ENCODE data around the gene NANOS3. TPM values are rescaled to one million over a fixed set of nuclear protein-coding genes. Genes with fewer than 3 reads are reported as not detected.

The NANOS3 gene
- total RNA-seq, 2 experiments from 2014 or later, result 1.1 to 2.8 TPM

GRCh38 chr19:13888281-13888680 is 11.3 kb downstream of the NANOS3 start:
- ATAC-seq (no peak), DNase-seq (no peak)
- Mint-ChIP-seq H3K27ac (no peak overlapping the region), H3K4me1 (peaks cover 34% of the 10 kb centered on the region), H3K27me3 (peaks cover 11% of the 10 kb centered on the region), H3K9me3 (ENCODE audit: low read depth) (no peaks in the 10 kb centered on the region), H3K36me3 (no peaks in the 10 kb centered on the region), H3K4me3 (no peak overlapping the region)
- CTCF ChIA-PET, result interaction anchor here (1.4 to 11.4 kb wide), 5 partner anchors 9 to 183 kb away, joined by 3 to 153 read pairs (median 8); partner anchors contain the start of gene MISP3

GRCh38 chr19:13890136-13890535 is 13.2 kb downstream of the NANOS3 start:
- CTCF ChIA-PET, result interaction anchor here (2.2 kb wide), 1 partner anchor 13 kb away, joined by 6 read pairs; no protein-coding TSS in a partner anchor
- Mint-ChIP-seq H3K27me3 (peaks cover 3% of the 10 kb centered on the region), H3K4me3 (no peak overlapping the region), H3K27ac (no peak overlapping the region), H3K4me1 (peaks cover 27% of the 10 kb centered on the region), H3K9me3 (ENCODE audit: low read depth) (no peaks in the 10 kb centered on the region), H3K36me3 (no peaks in the 10 kb centered on the region)
- ATAC-seq (no peak), DNase-seq (no peak)

GRCh38 chr19:13892870-13893269 is 15.9 kb downstream of the NANOS3 start:
- Mint-ChIP-seq H3K9me3 (ENCODE audit: low read depth) (no peaks in the 10 kb centered on the region), H3K27ac (no peak overlapping the region), H3K27me3 (peaks cover 2% of the 10 kb centered on the region), H3K36me3 (no peaks in the 10 kb centered on the region), H3K4me3 (no peak overlapping the region), H3K4me1 (peaks cover 3% of the 10 kb centered on the region)
- DNase-seq (no peak), ATAC-seq (no peak)
- CTCF ChIA-PET, result interaction anchor here (0.9 to 1.5 kb wide), 4 partner anchors 10 to 181 kb away, joined by 3 to 4 read pairs (median 3); partner anchors contain the start of gene IL27RA

GRCh38 chr19:13894552-13894951 is 17.6 kb downstream of the NANOS3 start:
- no peak for DNase-seq
- ATAC-seq, result no peak
- Mint-ChIP-seq H3K27ac (no peak overlapping the region), H3K36me3 (no peaks in the 10 kb centered on the region), H3K4me3 (no peak overlapping the region), H3K9me3 (ENCODE audit: low read depth) (no peaks in the 10 kb centered on the region), H3K4me1 (no peaks in the 10 kb centered on the region), H3K27me3 (peaks cover 2% of the 10 kb centered on the region)
- CTCF ChIA-PET, result interaction anchor here (1.3 kb wide), 1 partner anchor 8 kb away, joined by 3 read pairs; no protein-coding TSS in a partner anchor

- H3K9me3 Mint-ChIP-seq (ENCODE audit: low read depth), result no peaks in the 10 kb centered on the region
- no peak for DNase-seq
- no peak overlapping the region for H3K27ac Mint-ChIP-seq
- no peak for ATAC-seq
- peaks cover 2% of the 10 kb centered on the region for H3K27me3 Mint-ChIP-seq
- H3K4me3 Mint-ChIP-seq, result no peak overlapping the region
- CTCF ChIA-PET, result no interaction called here
- H3K4me1 Mint-ChIP-seq, result no peaks in the 10 kb centered on the region
- H3K36me3 Mint-ChIP-seq, result no peaks in the 10 kb centered on the region
Observed at GRCh38 chr19:13896227-13896626, 19.3 kb downstream of the NANOS3 start.

GRCh38 chr19:13899393-13899792 is 22.5 kb downstream of the NANOS3 start:
- Mint-ChIP-seq H3K4me1 (peaks cover 3% of the 10 kb centered on the region), H3K9me3 (ENCODE audit: low read depth) (no peaks in the 10 kb centered on the region), H3K4me3 (no peak overlapping the region), H3K27ac (no peak overlapping the region), H3K27me3 (no peaks in the 10 kb centered on the region), H3K36me3 (no peaks in the 10 kb centered on the region)
- CTCF ChIA-PET, result interaction anchor here (1.0 kb wide), 1 partner anchor 12 kb away, joined by 3 read pairs; no protein-coding TSS in a partner anchor
- ATAC-seq (no peak), DNase-seq (no peak)

GRCh38 chr19:13899912-13900584 is 23.1 kb downstream of the NANOS3 start:
- CTCF ChIA-PET, result interaction anchor here (0.9 to 1.8 kb wide), 4 partner anchors 12 to 174 kb away, joined by 3 to 4 read pairs (median 4); no protein-coding TSS in a partner anchor
- ATAC-seq, result no peak
- Mint-ChIP-seq H3K4me3 (no peak overlapping the region), H3K27ac (peak overlapping the region; percentile 37), H3K27me3 (no peaks in the 10 kb centered on the region), H3K4me1 (peaks cover 7% of the 10 kb centered on the region), H3K9me3 (ENCODE audit: low read depth) (no peaks in the 10 kb centered on the region), H3K36me3 (no peaks in the 10 kb centered on the region)
- no peak for DNase-seq

GRCh38 chr19:13902993-13903555 is 26.1 kb downstream of the NANOS3 start:
- CTCF ChIA-PET, result interaction anchor here (0.6 to 2.9 kb wide), 30 partner anchors 9 to 234 kb away, joined by 3 to 18 read pairs (median 3); partner anchors contain the start of genes ASF1B, DCAF15, IL27RA and MISP3
- H3K4me3 Mint-ChIP-seq, result no peak overlapping the region

GRCh38 chr19:13905634-13906520 is 28.9 kb downstream of the NANOS3 start, which contains the start of the genes BRME1 and CC2D1A:
BRME1 (minus strand) TSS chr19:13906117; CDS start chr19:13904892, 1,225 bp downstream.
CC2D1A (plus strand) TSS chr19:13906201; CDS start chr19:13906442, 241 bp downstream.
- H3K9me3 Mint-ChIP-seq (ENCODE audit: low read depth), result no peaks in the 10 kb centered on the region
- DNase-seq (peak; percentile 96), ATAC-seq (peak; percentile 99)
- H3K4me1 Mint-ChIP-seq, result peaks cover 20% of the 10 kb centered on the region
- H3K27ac Mint-ChIP-seq, result peak within 1 kb of the TSS; percentile 87
- no peaks in the 10 kb centered on the region for H3K27me3 Mint-ChIP-seq
- peaks cover 7% of the 10 kb centered on the region for H3K36me3 Mint-ChIP-seq
- H3K4me3 Mint-ChIP-seq, result peak within 1 kb of the TSS; percentile 80
- CTCF ChIA-PET, result interaction anchor here (0.5 to 2.7 kb wide), 8 partner anchors 19 to 184 kb away, joined by 3 to 17 read pairs (median 3); partner anchors contain the start of genes IL27RA and MISP3

More at GRCh38 chr19:13902993-13903555, 26.1 kb downstream of the NANOS3 start:
- no peak overlapping the region for H3K27ac Mint-ChIP-seq
- no peaks in the 10 kb centered on the region for H3K36me3 Mint-ChIP-seq
- H3K9me3 Mint-ChIP-seq (ENCODE audit: low read depth), result no peaks in the 10 kb centered on the region
- ATAC-seq, result no peak
- peak; percentile 56 for DNase-seq
- H3K27me3 Mint-ChIP-seq, result no peaks in the 10 kb centered on the region
- peaks cover 20% of the 10 kb centered on the region for H3K4me1 Mint-ChIP-seq

- ATAC-seq (peak; percentile 35), DNase-seq (peak; percentile 54)
- Mint-ChIP-seq H3K27me3 (no peaks in the 10 kb centered on the region), H3K9me3 (ENCODE audit: low read depth) (no peaks in the 10 kb centered on the region), H3K4me1 (peaks cover 20% of the 10 kb centered on the region), H3K27ac (peak overlapping the region; percentile 43), H3K4me3 (peak overlapping the region; percentile 80), H3K36me3 (peaks cover 11% of the 10 kb centered on the region)
- CTCF ChIA-PET, result interaction anchor here (0.7 to 2.7 kb wide), 5 partner anchors 20 to 169 kb away, joined by 3 to 17 read pairs (median 3); partner anchors contain the start of gene MISP3
Observed at GRCh38 chr19:13906521-13906904, 29.6 kb downstream of the NANOS3 start.

GRCh38 chr19:13906910-13907309 is 30.0 kb downstream of the NANOS3 start:
- no peak for DNase-seq

GRCh38 chr19:13908674-13909073 is 31.7 kb downstream of the NANOS3 start:
- CTCF ChIA-PET, result interaction anchor here (1.2 kb wide), 1 partner anchor 150 kb away, joined by 4 read pairs; no protein-coding TSS in a partner anchor
- no peaks in the 10 kb centered on the region for H3K27me3 Mint-ChIP-seq
- H3K4me1 Mint-ChIP-seq, result peaks cover 17% of the 10 kb centered on the region
- peaks cover 13% of the 10 kb centered on the region for H3K36me3 Mint-ChIP-seq
- no peak overlapping the region for H3K4me3 Mint-ChIP-seq
- ATAC-seq (no peak), DNase-seq (no peak)
- H3K9me3 Mint-ChIP-seq (ENCODE audit: low read depth), result no peaks in the 10 kb centered on the region
- H3K27ac Mint-ChIP-seq, result no peak overlapping the region

More at GRCh38 chr19:13906910-13907309, 30.0 kb downstream of the NANOS3 start:
- no peak overlapping the region for H3K27ac Mint-ChIP-seq
- H3K4me3 Mint-ChIP-seq, result peak overlapping the region; percentile 80
- CTCF ChIA-PET, result interaction anchor here (0.7 to 2.7 kb wide), 5 partner anchors 20 to 168 kb away, joined by 3 to 17 read pairs (median 3); partner anchors contain the start of gene MISP3
- peaks cover 11% of the 10 kb centered on the region for H3K36me3 Mint-ChIP-seq
- H3K9me3 Mint-ChIP-seq (ENCODE audit: low read depth), result no peaks in the 10 kb centered on the region
- ATAC-seq, result no peak
- peaks cover 20% of the 10 kb centered on the region for H3K4me1 Mint-ChIP-seq
- H3K27me3 Mint-ChIP-seq, result no peaks in the 10 kb centered on the region
